HG02970 (cell line): ENCODE data around the gene SAMD5.
A peak's percentile ranks its signal among the peaks of the same experiment; 100 is the strongest.

ENCODE experiments used
- ATAC-seq: cut with Tn5 transposase; IDR thresholded peaks from one replicate; pipeline ENCODE4 v1.9.1; 2021; ENCODE audit warnings: mild to moderate bottlenecking, moderate library complexity, moderate number of reproducible peaks; ENCODE audit not compliant: unreplicated experiment, low FRiP score

Gene SAMD5

DNA sequence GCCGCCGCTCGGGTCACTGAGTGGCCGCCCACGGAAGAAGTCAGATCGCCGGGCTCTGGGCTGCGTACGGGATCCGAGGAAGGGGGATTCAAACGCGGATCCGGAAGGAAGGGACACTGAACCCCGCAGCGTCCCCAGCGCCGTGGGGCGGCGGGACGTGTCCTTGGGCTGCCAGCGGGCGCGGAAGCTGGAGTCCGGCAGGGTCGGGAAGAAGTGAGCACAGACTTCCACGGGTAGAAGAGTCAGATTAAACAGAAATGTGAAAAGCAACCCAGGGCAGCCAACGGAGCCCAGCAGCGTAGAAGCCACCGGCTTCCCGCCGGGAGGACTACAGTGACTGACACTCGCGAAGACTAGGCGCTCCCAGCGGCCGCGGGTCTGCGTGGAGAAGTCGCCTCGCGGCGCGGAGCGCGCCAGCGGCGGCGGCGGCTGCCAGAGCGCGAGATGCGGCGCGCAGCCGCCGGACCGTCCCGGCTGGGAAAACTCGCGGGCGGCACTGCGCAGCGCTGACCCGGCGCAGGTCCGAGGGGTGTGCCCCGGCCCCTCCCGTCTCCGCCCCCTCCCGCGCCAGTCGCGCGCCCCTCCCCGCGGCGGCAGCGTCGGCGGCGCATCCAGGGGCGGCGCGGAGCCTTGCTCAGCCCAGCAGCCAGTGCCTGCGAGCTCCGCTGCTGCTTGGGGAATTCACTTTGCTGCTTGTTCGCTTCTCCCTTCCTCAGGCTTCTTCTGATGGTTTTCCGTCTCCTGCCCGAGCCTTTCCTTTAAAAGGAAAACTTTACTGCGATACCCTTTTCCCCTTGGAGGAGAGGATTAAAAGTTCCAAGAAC lies at the start of gene SAMD5:
Gene SAMD5 (plus strand): TSS at position 649 of the 824 bp plus-strand sequence. CDS start 239 bp downstream, outside the sequence.
- peak; percentile 48 for ATAC-seq

DNA sequence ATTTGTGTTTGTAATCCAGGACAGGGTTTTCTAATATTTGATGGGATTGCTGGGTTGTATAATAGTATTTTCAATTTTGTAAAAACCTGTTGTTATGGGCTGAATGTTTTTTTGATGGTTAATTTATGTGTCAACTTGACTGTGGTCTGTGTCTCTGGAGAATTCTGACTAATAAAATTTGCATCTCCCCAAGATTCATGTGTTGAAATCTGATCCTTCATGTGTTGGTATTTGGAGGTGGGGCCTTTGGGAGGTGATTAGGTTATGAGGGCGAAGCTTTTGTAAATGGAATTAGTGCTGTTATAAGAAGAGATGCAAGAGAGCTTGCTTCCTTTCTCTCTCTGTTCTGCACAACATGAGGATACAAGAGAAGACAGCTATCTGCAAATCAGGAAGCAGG lies 48.7 kb upstream of the SAMD5 start:
- ATAC-seq: no peak

DNA sequence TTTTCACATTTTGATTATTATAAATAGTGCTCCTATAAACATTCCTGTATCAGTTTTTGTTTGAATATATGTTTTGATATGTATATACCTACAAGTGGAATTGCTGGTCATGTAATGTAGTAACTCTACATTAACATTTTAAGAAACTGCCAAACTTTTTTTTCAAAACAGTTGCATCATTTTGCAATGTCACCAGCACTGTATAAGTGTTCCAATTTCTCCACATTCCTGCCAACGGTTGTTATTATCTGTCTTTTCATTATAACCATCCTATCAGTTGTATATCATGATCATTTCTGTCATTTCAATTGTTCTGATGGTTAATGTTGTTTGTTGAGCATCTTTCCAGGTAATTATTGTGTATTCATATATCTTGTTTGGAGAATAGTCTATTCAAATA lies 44.8 kb upstream of the SAMD5 start:
- no peak for ATAC-seq

DNA sequence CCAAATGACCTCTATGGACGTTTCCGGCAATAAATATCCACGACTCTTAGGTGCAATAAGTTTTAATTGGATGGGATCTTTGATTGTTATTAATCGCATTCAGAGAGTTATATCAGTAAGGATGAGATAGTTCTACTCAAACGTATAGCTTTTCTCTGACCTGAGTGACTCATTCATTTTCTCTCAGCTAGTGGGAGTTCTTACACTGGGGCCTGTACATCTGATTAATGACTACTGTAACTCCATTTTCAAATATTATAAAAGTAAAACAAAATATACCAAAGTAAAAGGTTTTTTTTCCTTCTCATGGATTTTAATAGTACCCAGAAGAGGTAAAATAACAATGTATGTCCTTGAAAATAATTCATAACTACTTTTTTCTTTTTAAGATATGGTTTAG lies 41.1 kb upstream of the SAMD5 start:
- ATAC-seq: no peak

DNA sequence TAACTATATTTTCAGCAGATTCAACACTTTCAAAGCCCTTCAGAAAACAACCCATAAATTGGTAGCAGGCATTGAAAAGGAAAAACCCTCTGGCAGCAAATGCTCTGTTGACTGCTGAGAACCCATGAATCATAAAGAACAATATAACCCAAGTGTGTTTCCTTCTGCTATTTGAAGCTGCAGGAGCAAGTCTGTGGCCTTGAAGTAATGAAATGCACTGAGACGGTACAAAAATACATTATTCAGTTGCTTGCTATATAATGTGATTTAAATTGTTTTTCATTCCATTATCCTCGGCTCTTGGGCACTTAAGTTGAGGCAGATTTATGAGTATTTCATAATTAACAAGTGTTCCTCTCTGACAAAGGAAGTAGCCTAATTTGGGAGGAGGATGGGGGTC lies 40.6 kb upstream of the SAMD5 start:
- ATAC-seq: no peak

DNA sequence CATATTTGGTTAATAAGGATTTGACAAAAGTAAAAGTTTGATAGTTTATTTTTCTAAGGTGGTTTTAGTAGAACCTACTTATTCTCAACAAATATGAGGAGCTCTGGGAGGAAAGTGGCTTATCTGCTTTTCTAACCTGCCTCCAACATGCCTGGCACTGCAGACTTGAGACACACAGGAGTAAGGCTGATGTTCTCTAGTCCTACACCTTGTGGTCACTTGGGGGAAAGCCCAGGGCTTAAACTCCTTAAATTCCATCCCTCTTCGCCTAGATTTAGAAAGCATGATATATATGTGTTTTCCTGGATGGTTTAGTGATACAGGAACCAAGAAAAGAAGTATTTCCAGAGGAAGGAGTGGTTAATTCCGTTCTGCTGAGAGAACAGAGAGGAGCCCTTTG lies 39.9 kb upstream of the SAMD5 start:
- ATAC-seq: no peak

DNA sequence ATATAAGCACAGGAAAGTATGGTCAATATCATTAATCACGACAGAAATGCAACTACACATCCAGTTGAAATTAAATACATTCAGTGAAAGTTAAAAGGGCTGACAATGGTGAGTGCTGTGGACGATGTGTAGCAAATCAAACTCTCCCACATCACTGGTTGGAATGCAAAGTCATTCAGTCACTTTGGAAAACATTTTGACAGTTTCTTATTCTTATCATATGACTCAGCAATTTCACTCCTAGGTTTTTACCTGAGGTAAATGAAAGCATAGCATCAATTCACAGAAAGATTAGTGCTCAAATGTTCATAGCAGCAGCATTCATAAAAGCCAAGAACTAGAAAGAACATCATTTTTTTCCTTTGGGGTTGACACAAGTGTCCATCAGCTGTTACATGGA lies 28.6 kb upstream of the SAMD5 start:
- ATAC-seq: no peak

DNA sequence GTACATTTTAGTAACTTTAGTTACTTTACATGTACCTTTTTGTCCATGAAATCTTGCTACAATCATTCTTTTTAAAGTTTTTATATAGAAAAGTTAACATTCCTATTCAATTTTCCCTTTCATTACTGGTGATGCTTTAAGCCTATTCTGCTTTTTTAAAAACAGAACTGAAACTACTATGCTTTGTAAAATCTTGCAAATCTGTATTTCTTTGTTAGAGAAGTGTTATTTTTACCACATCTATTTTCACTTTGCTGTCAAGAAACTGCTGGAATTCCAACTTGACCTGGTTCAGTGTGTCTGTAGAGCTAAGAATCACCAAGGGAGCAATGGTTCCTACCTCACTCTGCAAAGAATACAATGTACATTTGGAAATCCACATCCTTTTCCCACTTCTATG lies 21.8 kb upstream of the SAMD5 start:
- ATAC-seq: no peak

DNA sequence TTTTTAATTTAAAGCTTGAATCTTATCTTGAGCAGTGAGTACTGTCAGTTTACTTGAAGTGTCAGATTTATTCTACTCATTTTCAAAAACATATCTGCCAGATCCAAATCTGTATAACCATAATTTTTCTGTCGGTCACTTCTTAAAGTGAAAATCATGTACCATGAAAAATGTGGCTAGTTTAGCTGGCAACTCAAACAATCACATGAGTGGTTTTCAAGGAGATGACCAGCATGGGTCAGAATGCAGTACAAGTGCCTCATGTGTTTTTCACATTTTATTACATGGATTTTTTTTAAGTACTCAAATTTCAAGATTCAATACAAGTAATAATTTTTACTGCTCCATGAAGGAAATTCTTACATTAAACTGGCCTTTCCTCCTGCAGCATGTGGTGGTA lies 11.0 kb upstream of the SAMD5 start:
- ATAC-seq: no peak

DNA sequence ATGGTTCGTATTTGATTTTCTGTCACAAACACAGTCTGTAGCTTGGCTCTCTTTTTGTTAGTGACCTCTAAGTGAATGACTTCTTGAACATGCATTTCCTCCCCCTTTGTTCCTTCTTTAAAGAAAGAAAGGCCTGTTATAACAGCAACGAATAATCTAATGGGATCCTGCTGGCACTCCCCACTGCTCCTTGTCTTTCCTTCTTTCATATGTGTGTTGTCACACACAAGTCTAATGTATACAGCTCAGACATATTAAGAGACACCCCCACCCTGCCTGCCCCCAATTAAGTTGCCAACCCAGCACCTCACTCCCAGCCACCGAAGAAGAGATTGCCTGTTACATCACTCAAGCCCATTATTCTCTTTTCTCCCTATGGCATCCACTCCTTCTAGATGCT lies 4.9 kb upstream of the SAMD5 start:
- ATAC-seq: no peak

DNA sequence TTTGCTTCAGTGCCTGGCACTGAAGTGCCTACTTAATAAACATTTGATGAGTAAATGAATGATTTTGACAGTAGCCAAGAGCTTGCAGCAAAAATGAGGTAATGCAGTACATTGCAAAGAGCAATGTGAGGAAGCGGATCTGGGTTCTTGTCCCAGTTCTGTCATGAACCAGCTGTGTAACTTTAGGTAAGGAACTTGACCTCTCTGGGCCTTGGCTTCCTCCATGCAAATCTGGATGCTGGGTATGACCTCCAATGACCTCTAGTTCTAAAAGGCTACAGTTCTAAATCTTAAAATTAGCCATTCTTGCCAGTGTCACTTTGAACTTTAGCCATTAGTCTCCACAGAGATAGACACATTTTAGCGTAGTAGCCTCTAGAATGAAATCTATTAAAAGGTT lies 3.6 kb upstream of the SAMD5 start:
- no peak for ATAC-seq

DNA sequence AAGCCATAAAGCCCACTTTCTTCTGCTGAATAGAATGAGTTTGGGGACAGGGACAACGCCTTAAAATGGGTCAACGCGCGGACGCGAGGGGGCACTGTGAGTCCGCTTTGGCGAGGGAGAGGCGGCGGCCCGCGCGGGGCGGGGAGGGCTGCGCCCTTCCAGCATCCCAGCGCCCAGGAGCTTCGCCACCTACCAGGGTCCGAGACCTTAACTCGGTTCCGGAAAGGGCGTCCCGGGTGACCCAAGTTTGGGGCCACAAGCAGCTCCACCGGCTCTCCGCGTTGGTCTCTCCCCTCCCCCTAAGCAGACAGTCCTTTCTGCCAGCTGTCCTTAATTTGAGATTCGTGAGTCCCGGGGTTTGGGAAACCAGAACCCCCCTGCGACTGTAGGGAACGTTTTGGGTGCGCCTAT lies 1.8 kb upstream of the SAMD5 start:
- ATAC-seq: no peak

DNA sequence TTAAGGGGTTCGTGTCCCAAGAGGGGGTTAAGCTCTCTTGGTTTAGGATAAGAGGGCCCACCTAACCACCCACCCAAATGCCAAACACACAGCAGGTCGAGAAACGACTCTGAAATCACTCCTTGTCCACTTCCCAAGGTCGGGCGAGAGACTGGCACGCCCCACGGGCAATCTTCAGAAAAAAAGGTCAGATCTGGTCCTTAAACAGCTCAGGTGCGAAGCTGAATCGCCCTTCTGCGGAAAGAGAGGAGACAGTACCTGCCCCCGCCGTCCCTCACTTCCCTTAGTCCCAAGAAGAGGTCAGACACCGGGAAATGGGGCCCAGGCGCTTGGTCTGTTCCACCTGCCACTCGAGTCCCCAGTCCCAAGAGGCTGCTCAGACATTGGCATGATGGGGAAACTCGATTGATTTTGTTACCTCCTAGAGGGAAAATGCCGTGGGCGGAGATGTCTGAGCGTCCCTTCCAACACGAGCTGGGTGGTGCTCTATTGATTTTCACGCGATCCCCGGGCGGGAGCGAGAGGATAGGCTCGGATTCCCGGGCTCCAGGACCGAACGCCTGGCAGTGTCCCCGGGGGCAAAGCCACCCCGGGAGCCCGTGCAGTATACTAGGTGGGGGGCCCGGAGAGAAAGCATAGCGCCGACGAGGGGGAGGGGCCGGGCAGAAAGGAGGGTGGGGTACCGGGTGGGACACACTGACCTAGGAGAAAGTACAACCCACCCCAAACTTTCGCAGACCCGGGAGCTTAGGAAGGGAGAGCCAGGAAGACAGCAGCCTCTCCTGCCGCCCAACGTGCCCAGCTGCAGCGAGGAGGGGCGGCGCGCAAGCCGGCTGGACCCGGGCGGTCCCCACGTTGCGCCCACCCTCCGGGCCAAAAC lies 1.1 kb upstream of the SAMD5 start:
- no peak for ATAC-seq

DNA sequence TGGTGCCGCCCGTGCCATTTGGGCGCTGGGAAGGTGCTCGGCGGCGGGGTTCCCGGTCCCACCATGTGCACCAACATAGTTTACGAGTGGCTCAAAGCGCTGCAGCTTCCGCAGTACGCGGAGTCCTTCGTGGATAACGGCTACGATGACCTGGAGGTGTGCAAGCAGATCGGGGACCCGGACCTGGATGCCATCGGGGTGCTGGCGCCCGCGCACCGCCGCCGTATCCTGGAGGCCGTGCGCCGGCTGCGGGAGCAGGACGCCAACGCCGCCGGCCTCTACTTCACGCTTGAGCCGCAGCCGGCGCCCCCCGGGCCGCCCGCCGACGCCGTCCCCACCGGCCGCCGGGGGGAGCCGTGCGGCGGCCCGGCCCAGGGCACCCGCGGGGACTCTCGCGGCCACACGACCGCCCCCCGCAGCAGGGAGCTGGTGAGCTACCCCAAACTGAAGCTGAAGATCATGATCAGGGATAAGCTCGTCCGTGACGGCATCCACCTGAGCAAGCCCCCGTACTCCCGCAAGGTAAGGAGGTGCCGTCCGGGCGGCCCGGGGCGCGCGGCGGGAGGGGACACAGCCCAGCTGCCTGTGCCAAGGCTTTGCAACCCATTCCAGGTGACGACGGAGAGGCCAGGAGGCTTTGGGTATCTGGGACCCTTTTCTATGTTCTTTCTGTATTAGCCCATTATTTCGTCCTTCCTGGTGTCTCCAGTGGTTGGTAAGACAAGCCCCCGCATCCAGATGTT lies 547 bp downstream of the SAMD5 start:
- no peak for ATAC-seq

DNA sequence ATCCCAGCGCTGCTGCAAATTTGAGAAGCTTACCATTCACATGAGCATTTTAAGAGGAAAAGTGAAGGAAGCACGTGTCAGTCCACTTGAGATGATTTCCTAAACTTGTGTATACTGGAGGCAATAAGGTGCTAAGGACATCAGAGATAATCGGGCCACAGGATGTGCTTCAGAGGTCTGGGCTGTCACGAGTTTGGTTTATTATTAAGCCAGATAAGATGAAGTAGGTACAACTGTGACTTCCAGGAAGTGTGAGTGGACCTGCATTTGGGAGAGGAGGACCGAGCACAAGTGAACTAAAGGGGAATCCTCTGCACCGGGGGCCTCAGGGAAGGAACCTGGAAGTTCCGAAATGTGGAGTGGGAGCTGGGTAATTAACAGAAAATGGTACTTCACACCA lies 1.4 kb downstream of the SAMD5 start:
- peak; percentile 44 for ATAC-seq

DNA sequence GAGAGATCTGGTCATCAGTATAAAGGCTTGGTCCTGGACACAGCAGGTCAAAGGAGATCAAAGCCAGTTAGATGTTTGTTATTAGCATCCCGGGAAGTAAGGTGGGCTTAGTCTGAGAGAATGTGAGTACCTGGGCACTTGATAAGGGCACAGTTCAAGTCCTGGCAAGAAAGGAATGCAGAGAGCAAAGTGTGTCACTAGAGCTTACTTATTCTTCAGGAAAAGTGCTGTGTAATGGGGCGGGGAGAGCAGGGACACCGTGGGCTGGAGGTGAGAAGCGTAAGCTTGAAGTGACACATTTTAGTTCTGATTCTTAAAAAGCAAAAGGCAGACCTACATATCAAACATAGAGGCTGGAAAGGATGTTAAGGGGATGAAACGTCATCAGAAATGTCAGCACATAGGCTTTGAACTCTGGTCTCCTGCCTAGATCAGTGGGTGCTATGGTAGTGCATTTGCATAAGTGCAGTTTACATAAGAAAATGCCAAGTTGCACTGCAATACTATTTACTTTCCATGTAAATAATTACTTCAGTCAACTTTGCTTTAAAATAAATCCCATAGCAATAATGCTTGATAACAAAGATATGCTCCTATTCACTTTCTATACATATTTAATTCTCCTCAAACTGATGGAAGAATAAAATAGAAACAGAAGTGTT lies 2.6 kb downstream of the SAMD5 start:
- no peak for ATAC-seq

DNA sequence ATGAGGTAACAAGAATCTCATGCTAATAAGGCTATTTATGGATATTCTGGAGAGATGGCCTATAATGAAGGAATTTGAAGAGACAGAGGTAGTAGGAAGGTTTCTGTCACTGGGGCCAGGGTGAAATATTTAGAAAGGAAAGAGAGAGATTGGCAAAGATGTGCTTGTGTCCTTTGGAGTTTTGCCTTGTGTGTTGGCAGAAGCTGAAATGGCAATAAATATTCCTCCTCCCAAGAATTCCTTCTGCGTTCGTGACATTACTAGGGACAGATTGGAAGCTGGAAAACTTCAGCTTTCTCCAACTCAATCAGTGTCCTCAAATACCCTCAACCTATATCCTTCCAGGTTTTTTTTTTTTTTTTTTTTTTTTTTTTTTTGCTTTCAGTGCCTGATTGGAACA lies 6.3 kb downstream of the SAMD5 start:
- no peak for ATAC-seq

DNA sequence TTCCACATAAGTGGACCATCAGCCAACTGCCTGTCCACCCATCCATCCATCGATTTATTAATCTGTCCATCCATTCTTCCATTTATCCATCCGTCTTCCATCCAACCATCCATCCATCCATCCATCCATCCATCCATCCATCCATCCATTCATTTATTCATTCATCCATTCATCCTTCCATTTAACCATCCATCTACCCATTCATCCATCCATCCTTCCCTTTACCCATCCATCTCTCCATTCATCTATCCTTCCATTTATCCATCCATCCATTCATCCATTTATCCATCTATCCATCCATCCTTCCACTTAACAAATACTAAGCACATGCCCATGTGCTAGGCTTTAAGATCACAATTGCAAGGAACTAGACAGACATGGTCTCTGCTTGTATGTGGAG lies 6.8 kb downstream of the SAMD5 start:
- no peak for ATAC-seq

DNA sequence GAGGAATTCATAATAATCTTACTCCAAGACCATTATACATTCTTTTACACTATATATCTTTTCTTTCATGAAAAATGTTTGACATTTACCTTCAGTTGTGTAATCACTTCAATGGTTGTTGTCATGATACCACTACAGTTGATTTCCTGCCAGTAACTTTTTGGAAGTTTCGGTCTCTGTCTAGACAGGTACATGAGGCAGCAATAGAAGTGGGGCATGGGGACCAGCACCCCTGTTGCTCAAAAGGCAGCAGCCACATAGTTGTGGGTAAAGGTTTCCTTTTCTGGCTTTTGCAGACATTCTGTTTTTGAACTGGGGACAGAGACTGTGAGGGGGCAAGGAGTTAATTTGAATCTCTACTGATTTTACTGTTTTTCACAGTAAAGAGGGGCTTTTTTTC lies 14.1 kb downstream of the SAMD5 start:
- no peak for ATAC-seq

DNA sequence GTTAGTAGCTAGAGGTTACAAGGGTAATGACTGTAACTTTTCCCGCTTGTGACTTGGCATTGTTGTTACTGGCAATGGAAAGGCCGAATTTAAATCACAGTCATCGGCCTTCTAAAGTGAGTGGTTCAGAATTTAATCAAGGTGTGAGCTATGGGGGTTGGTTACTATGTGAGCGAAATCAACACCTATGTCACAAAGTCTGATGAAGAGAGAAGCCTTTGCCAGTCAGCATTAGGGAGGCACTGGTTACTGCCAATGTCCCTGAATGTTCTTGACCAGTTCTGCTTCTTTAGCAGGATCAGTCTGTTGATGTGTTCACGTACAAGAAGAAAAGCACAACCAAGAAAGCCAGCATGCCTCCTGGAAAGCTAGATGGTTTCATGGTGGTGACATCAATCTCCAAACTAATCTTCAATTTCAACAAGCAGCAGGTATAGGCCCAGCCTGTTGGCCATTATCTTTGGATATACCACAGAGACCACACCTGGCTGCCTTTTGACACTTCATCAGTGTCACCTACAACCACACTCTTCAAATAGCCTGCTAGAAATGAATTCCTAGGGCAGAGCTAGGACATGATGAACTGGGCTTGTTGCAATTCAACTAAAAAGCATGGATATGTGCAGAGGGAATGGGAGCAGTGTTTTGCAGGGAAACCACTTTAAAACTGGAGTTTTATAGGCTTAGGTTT lies 17.2 kb downstream of the SAMD5 start:
- ATAC-seq: no peak
